Ovary (tissue), 9 donors: ENCODE data around the gene NRXN3. TPM values are rescaled to one million over a fixed set of nuclear protein-coding genes. Genes with fewer than 3 reads are reported as not detected.

Experiments
- DNase-seq, 5 donors: peaks; one replicate each; pipeline ENCODE4 v3.0.0-alpha.2; 2019 to 2020
- H3K27ac ChIP-seq, 2 donors: fragments of 200-600 bp; one replicate each; pipeline versions ENCODE4 v1.5.1 to v1.8.0; 2019 to 2022
- H3K27me3 ChIP-seq: fragments of 200-600 bp; one replicate; pipeline ENCODE4 v1.8.0; 2022
- H3K36me3 ChIP-seq: fragments of 200-600 bp; sonication (generic); one replicate; pipeline ENCODE4 v1.5.1; 2019
- H3K4me1 ChIP-seq: one replicate; pipeline ENCODE4 v1.8.1; 2013; ENCODE audit warnings: mild to moderate bottlenecking, moderate library complexity; ENCODE audit not compliant: insufficient read depth
- H3K4me3 ChIP-seq: fragments of 200-600 bp; sonication (generic); one replicate; pipeline ENCODE4 v1.5.1; 2017
- H3K9me3 ChIP-seq, 2 donors: fragments of 200-600 bp in 1 of 2; sonication (generic) in 1 of 2; one replicate each; pipeline versions ENCODE4 v1.5.1 to v1.8.1; 2013 to 2019; ENCODE audit warnings: mild to moderate bottlenecking in 1 of 2, moderate library complexity in 1 of 2
- CTCF ChIP-seq, 3 donors: fragments of 450-650 bp in 2 of 3; fragments of 200-600 bp in 1 of 3; IDR thresholded peaks; one replicate each; pipeline versions ENCODE4 v1.5.1 to v1.8.0; 2016 to 2022; ENCODE audit warnings: antibody characterized with exemption in 3 of 3, mild to moderate bottlenecking in 1 of 3
- EP300 ChIP-seq: sonication (generic); formaldehyde crosslinking; IDR thresholded peaks from one replicate; pipeline ENCODE4 v1.6.1; 2017; ENCODE audit warnings: antibody characterized with exemption
- POLR2A ChIP-seq: fragments of 450-650 bp; IDR thresholded peaks from one replicate; pipeline ENCODE4 v1.6.1; 2017; ENCODE audit warnings: antibody characterized with exemption, mild to moderate bottlenecking, moderate library complexity
- WGBS, 3 donors: extraction: QIAGEN DNeasy Blood & Tissue Kit in 1 of 3; methylation state at CpG; one replicate each; pipeline versions ENCODE4 v1.1.5 to v1.1.7; 2013 to 2017; 5-methylcytosine and 5-hydroxymethylcytosine counted together
- intact Hi-C, 4 donors: fragments of 100-400 bp; cut with DNase I; formaldehyde crosslinking; loops; one replicate each; pipeline versions ENCODE4 v1.11.0 to v1.15.1; 2022 to 2023
- polyA plus RNA-seq, 2 donors: library from polyadenylated mRNA; stranded (reverse); fragments of 200-250 nt in 1 of 2; fragments of 350-450 nt in 1 of 2; fragmentation: Illumina TruSeq in 1 of 2; extraction: RNeasy Lipid Tissue Mini Kit (QIAGEN cat#74804) in 1 of 2; gene quantifications; one replicate each; pipeline ENCODE4 v1.2.3, GENCODE V29; 2013 to 2014
- total RNA-seq, 7 donors: library from RNA; depleted of rRNA in 2 of 7; stranded (reverse); fragments of >200 nt in 2 of 7; fragmentation: NEBNext Ultra II Directional in 3 of 7; extraction: Animal tissue kit (Norgen Biotek cat#: 25700) in 3 of 7; gene quantifications; one replicate each; pipeline versions ENCODE4 v1.1.0 to v1.2.4, GENCODE V29; 2016 to 2023
- donor health status: DM: no; HTN: no; CAD: no; lungs with moderate emphysema.
- donor health status: DM: no; HTN: no; CAD: no.
- donor health status: Bipolar disorder and iron deficiency.
- donor health status: DM: yes; HTN: yes; CAD: no.
- donor health status: DM: no; HTN: no; CAD: no.
- donor health status: DM: yes; HTN: yes; CAD: no.

Gene NRXN3
- total and polyA plus RNA-seq, 9 donors: 0.28 to 6.2 (median 0.82) TPM

GRCh38 chr14:78129375-78129774, 40.8 kb upstream of the NRXN3 start:
- TF ChIP-seq CTCF (IDR thresholded peaks at IDR 0.05) (no peak), EP300 (no peak), POLR2A (no peak)
- WGBS, 3 donors: 56 to 81% (median 64%) methylated on average over 4 of the region's 4 CpGs

GRCh38 chr14:78130356-78130755, 39.8 kb upstream of the NRXN3 start:
- Histone ChIP-seq H3K27me3 (no peaks in the 10 kb centered on the region), H3K9me3 (no peaks in the 10 kb centered on the region), H3K4me1 (no peaks in the 10 kb centered on the region), H3K36me3 (no peaks in the 10 kb centered on the region), H3K27ac (no peak overlapping the region), H3K4me3 (no peak overlapping the region)
- TF ChIP-seq EP300 (no peak), POLR2A (no peak), CTCF (IDR thresholded peaks at IDR 0.05) (no peak)
- WGBS, 3 donors: 68 to 95% (median 80%) methylated on average over 1 of the region's 1 CpG
- DNase-seq: no peak
- intact Hi-C loops: no loop called here

More at GRCh38 chr14:78129375-78129774, 40.8 kb upstream of the NRXN3 start:
- intact Hi-C loops: no loop called here
- no peaks in the 10 kb centered on the region for H3K36me3 ChIP-seq
- H3K9me3 ChIP-seq: no peaks in the 10 kb centered on the region
- H3K27me3 ChIP-seq: no peaks in the 10 kb centered on the region
- H3K27ac ChIP-seq: no peak overlapping the region
- DNase-seq: no peak
- H3K4me1 ChIP-seq: no peaks in the 10 kb centered on the region
- H3K4me3 ChIP-seq: no peak overlapping the region

DNA sequence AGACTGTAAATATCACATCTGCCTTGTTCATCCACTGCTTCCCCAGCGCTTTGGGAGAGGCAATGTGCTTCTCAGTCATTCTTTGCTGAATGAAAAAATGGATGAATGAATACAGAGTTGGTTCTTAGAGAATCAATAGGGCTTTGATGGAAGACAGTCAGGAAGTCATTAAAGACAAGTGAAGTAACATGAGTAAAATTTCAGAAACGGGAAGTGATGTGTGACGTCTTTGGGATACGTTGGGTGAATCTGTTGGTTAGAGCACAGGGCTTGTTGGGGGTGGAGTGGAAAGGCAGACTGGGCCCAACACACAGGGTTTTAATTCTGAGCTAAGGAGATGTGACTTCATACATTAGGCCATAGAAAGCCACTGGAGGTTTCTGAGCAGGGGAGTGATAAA, 39.0 kb upstream of the NRXN3 start:
- no peak for DNase-seq
- TF ChIP-seq POLR2A: no peak
- no peak for TF ChIP-seq EP300
- no peak for TF ChIP-seq CTCF (IDR thresholded peaks at IDR 0.05)
- intact Hi-C loops: no loop called here
- 85 to 86% (median 85%) methylated on average over 4 of the region's 4 CpGs for WGBS, 3 donors
- H3K4me3 ChIP-seq: no peak overlapping the region
- H3K36me3 ChIP-seq: no peaks in the 10 kb centered on the region
- no peaks in the 10 kb centered on the region for H3K9me3 ChIP-seq
- H3K4me1 ChIP-seq: no peaks in the 10 kb centered on the region
- no peaks in the 10 kb centered on the region for H3K27me3 ChIP-seq
- no peak overlapping the region for H3K27ac ChIP-seq

DNA sequence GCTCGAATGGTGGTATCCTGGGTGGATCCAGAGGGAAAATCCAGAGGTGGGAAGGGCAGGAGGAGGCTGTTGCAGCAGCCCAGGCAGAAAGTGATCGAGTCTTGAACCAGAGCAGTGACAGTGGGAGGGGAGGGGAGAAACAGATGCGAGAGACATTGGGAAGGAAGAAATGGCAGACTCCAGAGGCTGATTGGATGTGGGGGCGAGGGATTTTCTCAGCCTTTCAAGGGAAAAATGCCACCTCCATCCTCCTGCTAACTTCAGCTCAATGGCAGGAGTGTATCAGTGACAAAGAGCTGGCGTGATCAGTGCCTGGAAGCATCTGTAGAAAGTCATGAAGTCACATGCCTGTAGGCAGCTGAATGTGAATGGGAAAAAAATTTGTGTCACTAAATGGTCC, 38.6 kb upstream of the NRXN3 start:
- intact Hi-C loops: no loop called here
- WGBS, 3 donors: 56 to 66% (median 65%) methylated on average over 5 of the region's 5 CpGs
- DNase-seq: no peak

More for the DNA sequence above, 38.6 kb upstream of the NRXN3 start:
- Histone ChIP-seq H3K36me3 (no peaks in the 10 kb centered on the region), H3K4me3 (no peak overlapping the region), H3K9me3 (no peaks in the 10 kb centered on the region), H3K27ac (no peak overlapping the region), H3K4me1 (no peaks in the 10 kb centered on the region), H3K27me3 (no peaks in the 10 kb centered on the region)
- TF ChIP-seq POLR2A: no peak
- no peak for TF ChIP-seq EP300
- TF ChIP-seq CTCF (IDR thresholded peaks at IDR 0.05): no peak
